GM21423 (cell line): ENCODE data around the gene DNAH12.

Experiments used
- ATAC-seq: cut with Tn5 transposase; IDR thresholded peaks from one replicate; pipeline ENCODE4 v1.9.1; 2021; ENCODE audit warnings: mild to moderate bottlenecking, moderate library complexity; ENCODE audit not compliant: unreplicated experiment

Gene DNAH12, protein sequence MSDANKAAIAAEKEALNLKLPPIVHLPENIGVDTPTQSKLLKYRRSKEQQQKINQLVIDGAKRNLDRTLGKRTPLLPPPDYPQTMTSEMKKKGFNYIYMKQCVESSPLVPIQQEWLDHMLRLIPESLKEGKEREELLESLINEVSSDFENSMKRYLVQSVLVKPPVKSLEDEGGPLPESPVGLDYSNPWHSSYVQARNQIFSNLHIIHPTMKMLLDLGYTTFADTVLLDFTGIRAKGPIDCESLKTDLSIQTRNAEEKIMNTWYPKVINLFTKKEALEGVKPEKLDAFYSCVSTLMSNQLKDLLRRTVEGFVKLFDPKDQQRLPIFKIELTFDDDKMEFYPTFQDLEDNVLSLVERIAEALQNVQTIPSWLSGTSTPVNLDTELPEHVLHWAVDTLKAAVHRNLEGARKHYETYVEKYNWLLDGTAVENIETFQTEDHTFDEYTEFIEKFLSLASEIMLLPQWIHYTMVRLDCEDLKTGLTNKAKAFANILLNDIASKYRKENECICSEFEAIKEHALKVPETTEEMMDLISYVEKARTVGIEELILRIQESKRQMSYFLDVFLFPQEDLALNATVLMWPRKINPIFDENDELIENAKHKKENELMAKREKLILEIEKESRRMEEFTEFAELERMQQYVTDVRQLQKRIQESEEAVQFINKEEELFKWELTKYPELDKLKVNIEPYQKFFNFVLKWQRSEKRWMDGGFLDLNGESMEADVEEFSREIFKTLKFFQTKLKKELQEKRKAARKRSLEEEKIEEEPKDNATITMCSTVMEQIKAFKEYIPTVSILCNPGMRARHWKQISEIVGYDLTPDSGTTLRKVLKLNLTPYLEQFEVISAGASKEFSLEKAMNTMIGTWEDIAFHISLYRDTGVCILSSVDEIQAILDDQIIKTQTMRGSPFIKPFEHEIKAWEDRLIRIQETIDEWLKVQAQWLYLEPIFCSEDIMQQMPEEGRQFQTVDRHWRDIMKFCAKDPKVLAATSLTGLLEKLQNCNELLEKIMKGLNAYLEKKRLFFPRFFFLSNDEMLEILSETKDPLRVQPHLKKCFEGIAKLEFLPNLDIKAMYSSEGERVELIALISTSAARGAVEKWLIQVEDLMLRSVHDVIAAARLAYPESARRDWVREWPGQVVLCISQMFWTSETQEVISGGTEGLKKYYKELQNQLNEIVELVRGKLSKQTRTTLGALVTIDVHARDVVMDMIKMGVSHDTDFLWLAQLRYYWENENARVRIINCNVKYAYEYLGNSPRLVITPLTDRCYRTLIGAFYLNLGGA (N-terminal part only)

DNA sequence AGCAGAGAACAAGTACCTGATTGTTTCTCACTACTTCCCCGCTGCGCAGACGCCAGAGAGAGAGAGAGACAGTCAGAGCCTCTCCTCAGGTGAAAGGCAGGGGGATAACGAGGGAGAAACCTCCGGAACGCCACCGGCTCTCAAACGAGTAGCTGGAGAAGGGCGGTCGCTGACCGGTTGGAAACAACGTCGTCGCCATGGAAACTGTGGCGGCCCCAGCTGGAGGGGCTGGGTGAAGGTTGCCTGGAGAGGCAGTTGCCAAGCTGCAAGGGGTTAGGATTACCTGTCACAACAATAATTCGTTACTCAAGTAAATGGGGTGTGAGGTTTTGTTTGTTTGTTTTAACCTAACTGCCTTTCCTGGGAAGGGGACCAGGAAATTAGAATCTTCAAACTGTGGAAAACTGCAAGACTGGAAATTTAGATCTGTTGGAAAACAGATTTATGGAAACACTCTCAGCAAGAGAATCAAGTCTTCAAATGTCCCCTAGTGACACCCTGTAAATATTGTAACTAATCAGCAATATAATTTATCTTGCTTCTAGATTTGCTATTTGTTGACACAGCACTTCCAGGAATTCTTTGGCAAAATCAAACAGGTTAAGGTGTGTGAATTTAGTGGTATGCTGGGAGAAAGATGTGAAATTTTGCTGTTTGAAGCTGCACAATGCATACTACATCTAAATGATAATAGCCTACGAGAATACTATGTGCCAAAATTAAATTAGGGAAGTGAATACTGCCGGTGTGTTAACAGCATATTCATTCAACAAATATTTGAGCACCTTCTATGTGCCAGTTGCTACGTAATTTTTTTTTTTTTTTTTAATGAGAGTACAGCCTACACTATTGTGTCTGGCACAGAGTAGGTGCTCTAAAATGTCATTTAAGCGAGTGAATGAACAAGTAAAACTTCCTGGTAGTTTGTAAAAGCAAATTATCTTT is at the start of gene DNAH12:
Gene DNAH12 (minus strand): TSS at position 164 of the 945 bp plus-strand sequence. CDS start 1,474 bp downstream, outside the sequence.
- ATAC-seq, result no peak

DNA sequence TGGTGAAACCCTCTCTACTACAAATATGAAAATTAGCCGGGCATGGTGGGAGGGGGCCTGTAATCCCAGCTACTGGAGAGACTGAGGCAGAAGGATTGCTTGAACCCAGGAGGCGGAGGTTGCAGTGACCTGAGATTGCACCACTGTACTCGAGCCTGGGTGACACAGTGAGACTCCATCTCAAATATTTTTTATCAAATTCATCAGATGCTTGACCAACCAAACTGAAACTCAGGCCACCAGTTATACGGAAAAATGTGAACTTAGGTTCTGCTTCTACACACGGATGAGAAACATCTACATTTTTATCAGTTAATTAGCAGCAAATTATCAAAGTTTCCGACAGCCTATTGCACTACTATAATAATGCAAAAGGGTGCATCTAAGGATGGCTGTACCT is 48.2 kb upstream of the DNAH12 start:
- no peak for ATAC-seq

DNA sequence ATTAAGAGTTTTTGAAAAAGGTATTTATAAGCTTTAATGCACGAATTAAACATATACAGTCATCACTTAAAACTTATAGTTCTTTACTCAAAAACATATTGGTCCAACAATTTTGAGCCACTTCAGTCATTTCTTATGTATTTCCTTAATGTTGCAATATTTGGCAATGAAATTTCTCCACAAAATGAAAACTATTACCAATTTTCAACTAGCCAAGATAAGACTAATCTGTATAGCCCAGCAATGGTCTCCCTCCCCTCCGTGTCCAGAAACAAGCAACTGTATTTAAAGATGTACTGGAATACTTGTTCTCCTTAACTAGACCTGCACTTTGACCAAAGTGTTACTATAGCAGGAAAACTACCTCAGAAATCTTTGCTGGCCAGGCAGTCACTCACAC is 43.8 kb upstream of the DNAH12 start:
- ATAC-seq, result no peak

DNA sequence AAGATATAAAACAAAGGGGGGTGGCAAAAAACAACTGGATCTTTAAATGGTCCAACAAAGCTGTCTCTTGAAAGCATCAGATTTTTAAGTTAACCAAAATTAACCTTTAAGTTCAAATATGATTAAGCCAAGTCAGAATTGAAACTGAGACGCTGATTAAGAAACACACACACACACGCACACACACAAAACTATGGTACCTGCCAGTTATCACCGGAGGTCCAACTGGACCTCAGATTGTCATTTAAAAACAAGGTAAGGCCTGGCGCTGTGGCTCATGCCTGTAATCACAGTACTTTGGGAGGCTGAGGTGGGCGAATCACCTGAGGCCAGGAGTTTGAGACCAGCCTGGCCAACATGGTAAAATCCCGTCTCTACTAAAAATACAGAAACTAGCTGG is 42.6 kb upstream of the DNAH12 start:
- ATAC-seq, result no peak

DNA sequence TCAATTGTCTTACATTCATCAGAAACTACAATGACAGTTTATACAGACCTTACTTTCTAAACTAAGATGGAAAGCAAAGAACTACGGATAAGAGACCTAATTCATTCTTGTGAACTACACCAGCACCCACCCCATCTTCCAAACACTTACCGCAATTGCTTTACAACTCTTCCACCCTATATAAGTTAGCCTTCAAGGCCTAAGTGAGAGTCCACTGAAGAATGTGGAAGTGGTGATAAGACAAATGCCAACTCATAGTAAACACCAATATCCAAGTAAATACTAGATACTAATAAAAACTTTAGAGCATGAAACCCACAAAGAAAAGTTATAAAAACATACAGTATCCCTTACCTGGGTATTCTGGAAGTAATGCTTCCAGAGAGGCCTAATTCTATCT is 39.4 kb upstream of the DNAH12 start:
- ATAC-seq, result no peak

DNA sequence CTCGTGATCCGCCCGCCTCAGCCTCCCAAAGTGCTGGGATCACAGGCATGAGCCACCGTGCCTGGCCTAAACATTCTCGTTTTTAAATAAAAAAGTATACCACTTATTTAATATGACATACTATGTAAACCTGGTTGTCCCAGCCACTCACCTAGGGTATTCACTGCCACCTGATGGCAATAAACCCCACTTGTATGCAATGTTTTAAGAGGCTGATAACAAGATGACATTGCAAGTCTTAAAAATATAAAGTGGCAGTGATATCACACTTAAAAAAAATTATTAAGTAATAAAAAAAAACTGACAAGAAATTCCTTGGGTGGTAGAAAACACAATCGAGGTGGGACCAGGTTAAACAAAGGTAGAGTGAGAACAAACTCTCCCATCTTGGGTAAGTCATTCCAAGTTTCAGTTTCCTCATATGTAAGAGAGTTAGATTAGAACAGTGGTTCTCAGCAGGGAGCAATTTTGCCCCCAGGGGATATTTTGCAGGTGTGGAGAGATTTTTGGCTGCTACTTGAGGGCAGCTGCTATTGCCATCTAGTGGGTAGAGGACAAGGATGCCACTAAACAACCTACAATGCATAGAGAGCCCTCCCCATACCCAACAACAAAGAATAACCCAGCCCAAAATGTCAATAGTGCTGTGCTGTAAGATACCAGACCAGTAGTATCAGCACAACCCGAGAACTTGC is 38.5 kb upstream of the DNAH12 start:
- ATAC-seq, result no peak

DNA sequence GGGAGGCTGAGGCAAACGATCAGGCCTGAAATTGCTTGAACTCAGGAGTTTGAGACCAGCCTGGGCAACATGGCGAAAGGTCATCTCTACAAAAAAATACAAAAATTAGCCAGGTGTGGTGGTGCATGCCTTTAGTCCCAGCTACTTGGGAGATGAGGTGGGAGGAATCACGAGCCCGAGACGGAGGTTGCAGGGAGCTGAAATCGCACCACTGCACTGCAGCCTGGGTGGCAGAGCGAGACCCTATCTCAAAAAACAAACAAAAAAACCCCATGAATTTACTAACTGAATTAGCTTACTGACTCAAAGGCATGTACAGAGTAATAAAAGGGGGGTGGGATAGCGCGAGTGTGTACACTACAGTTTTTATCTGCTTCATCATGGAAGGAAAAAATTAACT is 33.7 kb upstream of the DNAH12 start:
- no peak for ATAC-seq

DNA sequence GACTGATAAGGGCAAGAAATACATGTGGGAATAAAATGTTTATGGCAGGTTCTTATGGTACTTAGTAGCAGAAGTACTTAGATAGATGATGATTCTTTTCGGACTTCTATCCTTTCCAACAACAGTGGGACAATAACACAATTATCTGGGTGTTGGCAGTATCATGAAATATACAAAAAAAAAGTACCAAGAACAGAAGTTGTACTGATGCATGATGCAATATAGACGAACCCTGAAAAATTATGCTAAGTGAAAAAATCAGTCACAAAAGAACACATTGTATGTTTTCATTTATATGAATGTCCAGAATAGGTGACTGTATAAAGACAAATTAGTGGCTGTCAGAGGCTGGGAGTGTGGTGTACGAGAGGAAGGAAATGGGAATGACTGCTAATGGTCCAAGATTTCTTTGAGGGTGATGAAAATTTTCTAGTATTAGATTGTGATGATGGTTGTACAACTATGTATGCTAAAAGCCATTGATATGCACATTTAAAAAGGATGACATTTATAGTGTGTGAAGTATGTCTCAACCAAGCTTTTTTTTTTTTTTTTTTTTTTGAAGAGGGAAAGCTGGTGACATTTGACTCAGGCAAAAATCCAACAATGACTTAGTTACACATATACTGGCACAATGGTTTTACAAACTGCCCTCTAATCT is 32.0 kb upstream of the DNAH12 start:
- ATAC-seq, result no peak

DNA sequence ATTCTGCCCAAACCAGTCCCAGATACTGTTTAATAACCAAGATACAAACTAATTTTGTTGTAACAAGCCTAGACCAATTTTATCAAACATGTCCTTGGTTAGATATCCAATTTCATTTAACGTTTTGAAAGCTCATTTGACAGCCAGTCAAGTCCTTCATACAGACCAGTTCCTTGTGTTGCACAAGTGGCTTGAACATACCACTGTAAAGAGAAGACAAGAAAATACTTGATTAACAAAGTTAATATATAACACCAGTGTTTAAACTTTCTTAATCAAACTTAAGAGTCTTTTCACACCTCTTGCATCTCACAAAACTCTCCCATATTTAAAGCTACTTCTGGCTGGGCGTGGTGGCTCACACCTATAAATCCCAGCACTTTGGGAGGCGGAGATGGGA is 28.0 kb upstream of the DNAH12 start:
- no peak for ATAC-seq

DNA sequence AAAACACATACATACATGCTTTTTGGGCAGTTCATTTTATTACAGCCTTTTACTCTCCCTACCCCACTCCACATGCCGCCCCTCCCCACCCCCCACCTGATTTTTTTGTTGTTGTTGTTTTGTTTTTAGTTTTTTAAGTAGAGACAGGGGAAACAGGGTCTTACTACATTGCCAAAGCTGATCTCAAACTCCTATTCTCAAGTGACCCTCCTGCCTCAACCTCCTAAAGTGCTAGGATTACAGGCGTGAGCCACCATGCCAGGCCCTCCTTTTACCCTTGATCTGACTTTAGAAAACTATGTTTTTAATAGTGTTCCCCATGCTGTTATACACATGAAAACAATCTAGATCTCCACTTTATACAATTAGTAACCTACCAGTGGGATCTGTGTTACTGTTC is 26.7 kb upstream of the DNAH12 start:
- no peak for ATAC-seq

DNA sequence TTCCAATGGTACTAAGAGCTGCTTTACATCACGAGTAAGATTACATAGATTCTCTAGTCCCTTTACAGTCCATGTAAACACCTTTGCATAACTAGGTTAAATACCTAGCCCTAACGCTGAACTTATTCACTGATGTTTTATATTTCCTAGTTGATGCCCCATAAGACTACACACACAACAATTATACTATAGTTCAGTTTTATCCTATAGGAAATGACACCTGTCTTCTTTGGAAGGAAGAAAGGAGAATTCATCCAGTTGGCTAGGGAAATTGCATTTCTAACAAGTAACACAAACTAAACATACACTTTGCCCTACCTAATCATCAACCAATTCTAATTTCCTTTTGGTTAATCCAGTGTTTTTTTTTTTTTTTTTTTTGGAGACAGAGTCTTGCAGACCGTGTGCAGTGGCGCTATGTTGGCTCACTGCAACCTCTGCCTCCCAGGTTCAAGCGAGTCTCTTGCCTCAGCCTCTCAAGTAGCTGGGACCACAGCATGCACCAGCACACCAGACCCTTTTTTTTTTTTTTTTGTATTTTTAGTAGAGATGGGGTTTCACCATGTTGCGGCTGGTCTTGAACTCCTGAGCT is 25.8 kb upstream of the DNAH12 start:
- ATAC-seq, result no peak

DNA sequence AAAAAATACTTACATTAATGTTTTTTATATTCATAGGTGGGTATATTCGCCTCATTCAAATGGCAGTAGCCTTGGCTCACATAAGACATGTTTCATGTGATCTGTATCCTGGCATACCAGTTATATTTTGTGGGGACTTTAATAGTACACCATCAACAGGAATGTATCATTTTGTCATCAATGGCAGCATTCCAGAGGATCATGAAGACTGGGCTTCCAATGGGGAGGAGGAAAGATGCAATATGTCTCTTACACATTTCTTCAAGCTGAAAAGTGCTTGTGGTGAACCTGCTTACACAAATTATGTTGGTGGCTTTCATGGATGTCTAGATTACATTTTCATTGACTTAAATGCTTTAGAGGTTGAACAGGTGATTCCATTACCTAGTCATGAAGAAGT is 15.4 kb upstream of the DNAH12 start:
- ATAC-seq, result no peak

DNA sequence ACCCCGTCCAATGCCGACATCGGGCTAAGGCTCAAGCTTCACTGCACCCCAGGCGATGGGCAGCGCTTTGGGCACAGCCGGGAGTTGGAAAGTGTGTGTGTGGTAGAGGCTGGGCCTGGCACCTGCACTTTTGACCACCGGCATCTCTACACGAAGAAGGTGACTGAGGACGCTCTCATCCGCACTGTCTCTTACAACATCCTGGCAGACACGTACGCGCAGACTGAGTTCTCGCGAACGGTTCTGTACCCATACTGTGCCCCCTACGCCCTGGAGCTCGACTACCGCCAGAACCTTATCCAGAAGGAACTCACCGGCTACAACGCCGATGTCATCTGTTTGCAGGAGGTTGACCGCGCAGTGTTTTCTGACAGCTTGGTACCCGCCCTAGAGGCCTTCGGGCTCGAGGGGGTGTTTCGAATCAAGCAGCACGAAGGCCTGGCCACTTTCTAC is 13.0 kb upstream of the DNAH12 start:
- ATAC-seq, result peak; percentile 16

DNA sequence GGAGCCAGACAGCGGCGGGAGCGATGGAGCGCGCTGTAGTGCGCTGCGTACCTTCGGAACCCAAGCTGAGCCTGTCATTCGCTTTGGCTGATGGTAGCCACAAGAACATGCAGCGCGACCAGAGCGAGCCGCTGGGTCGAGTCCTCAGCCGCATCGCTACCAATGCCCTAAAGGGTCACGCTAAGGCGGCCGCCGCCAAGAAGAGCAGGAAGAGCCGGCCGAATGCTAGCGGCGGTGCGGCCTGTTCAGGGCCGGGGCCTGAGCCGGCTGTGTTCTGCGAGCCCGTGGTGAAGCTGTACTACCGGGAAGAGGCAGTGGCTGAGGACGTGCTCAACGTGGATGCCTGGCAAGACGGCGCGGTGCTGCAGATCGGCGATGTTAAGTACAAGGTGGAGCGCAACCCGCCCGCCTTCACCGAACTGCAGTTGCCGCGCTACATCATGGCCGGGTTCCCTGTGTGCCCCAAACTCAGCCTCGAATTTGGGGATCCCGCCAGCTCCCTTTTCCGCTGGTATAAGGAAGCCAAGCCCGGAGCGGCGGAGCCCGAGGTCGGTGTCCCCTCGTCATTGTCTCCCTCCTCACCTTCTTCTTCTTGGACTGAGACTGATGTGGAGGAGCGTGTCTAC is 12.4 kb upstream of the DNAH12 start:
- ATAC-seq, result peak; percentile 24

DNA sequence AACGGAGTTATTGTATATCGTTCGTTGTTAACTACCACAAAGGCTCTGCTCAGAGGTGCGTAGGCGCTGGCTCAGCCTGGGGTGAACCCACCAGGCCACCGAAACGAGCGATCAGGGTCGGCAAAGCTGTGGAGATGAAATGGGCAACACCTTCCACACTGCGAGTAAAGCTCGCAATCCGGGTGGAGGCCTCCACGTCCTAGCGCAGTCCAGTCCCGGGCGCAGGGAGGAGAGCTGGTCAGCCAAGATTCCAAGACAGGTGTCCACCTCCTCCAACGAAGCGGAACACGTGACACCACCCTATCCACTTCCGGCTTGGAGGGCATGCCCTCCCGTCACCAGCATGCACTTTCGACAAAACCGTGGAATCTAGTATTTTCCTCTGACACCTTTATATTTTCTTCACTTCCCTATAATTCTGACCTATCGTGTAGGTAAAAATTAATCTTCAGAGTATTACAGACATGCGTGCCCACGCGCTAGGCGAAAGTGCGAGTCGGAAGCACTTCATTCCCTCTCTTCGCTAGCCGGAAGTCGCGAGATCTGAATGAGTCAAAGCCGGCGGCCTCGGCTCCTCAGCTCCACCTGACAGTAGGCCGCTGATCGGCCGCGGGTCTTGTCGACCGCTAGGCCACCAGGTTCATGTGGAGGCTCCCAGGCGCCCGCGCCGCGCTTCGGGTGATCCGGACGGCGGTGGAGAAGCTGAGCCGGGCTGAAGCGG is 11.8 kb upstream of the DNAH12 start, which contains the start of gene PDE12:
Gene PDE12 (plus strand): TSS at position 537 of the 721 bp plus-strand sequence. CDS start 106 bp downstream, at position 643.
- peak; percentile 88 for ATAC-seq

DNA sequence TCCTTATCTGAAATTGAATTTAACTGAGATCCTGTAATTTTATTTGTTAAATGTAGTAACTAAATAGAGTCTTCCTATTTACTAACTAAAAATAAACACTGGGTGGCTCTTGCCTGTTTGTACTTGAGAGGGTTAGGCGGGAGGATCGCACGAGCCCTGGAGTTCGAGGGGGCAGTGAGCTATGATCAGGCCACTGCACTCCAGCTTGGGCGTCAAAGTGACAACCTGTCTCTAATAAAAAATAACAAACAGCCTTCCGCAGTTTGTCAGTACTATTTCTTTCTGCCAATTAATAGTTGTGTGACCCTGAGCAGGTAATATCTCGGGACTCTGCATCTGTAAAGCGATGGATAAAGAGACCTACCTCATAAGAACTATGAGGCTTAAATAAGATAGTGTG is 11.2 kb upstream of the DNAH12 start:
- ATAC-seq, result no peak

DNA sequence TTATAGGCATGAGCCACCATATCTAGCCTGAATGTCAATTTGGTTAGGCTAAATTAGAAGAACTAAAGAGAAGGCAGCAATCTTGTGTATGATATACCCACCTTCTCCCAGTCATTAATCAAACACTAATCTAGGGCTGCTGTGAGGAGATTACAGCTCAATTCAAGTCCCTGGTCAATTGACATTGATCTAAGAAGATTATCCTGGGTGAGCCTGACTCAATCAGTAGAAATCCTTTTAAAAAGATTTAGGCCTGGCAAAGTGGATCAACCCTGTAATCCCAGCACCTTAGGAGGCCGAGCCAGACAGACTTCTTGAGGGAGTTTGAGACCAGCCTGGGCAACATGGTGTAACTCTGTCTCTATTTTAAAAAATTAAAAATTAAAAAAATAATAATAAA is 2.5 kb upstream of the DNAH12 start:
- ATAC-seq, result no peak
